ENCODE measurements around the gene ZNF718. TPM values are rescaled to one million over a fixed set of nuclear protein-coding genes. Genes with fewer than 3 reads are reported as not detected.
"Not testable (repeated sequence)": the region's sequence is repeated elsewhere in the genome, so short reads cannot be mapped to it uniquely, and the experiment has no call there.

The ZNF718 gene
- total and polyA plus RNA-seq, 2 donors (not counting 1 experiment from before 2014, with no cell fraction given): 1.5 to 4.8 TPM

GRCh38 chr4:188091-188490 lies 63.8 kb downstream of the ZNF718 start:
- Histone ChIP-seq H3K27me3 (ENCODE audit: control insufficient read depth, insufficient read depth, low read length) (no peaks in the 10 kb centered on the region), H3K27ac (ENCODE audit: insufficient read depth, low read length) (no peak overlapping the region), H3K9me3 (ENCODE audit: control insufficient read depth, insufficient read depth, low read depth, low read length) (no peaks in the 10 kb centered on the region), H3K9ac (ENCODE audit: insufficient read depth, low read length) (no peak overlapping the region), H4K20me1 (ENCODE audit: control insufficient read depth, extremely low read depth, insufficient read depth, low read length) (no peaks in the 10 kb centered on the region), H3K4me2 (ENCODE audit: extremely low read depth, insufficient read depth, low read length) (no peak overlapping the region), H3K36me3 (ENCODE audit: control insufficient read depth, insufficient read depth, low read length) (no peaks in the 10 kb centered on the region), H3K79me2 (ENCODE audit: control insufficient read depth, insufficient read depth, low read length) (no peaks in the 10 kb centered on the region), H3K4me3 (replicated peaks in 1 of 4; ENCODE audit: control extremely low read depth in 1 of 4, insufficient read depth in 1 of 4, low read depth in 3 of 4, low read length in 4 of 4) (no peak overlapping the region), H3K4me1 (ENCODE audit: control insufficient read depth, extremely low read depth, insufficient read depth, low read length) (no peaks in the 10 kb centered on the region), H2AFZ (ENCODE audit: low read length) (no peak overlapping the region)
- no peak for DNase-seq (ENCODE audit: low read depth in 2 of 2)
- no peak for TF ChIP-seq EZH2 (IDR thresholded peaks at IDR 0.05; ENCODE audit: low read length, missing control alignments)
- no peak for TF ChIP-seq CTCF (conservative IDR thresholded peaks at IDR 0.05 in 1 of 2, IDR thresholded peaks at IDR 0.05 in 1 of 2; ENCODE audit: low read depth in 1 of 2, low read length in 2 of 2)

DNA sequence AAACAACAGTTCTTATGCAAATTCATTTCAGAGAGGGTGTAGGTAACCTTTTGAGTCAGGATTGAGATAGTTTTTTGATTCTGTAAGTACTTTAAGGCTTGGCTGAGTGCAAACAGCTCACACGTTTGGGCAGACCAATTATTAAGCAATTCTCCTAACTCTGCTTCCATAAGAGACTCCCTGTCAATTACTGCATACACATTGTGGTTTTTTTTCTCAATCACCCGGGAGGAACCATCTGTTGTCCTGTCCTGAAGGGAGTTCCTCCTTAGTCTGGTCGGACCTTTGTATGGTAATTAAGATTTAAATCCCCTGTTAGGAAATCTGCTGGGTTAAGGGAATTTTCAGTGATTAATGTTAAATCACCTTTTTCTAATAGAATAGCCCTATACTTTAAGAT lies 70.9 kb downstream of the ZNF718 start:
- not testable (repeated sequence) for H3K4me1 ChIP-seq (ENCODE audit: control insufficient read depth, extremely low read depth, insufficient read depth, low read length); H3K9ac ChIP-seq (ENCODE audit: insufficient read depth, low read length); H3K4me2 ChIP-seq (ENCODE audit: extremely low read depth, insufficient read depth, low read length); H2AFZ ChIP-seq (ENCODE audit: low read length); DNase-seq (ENCODE audit: low read depth in 2 of 2); H4K20me1 ChIP-seq (ENCODE audit: control insufficient read depth, extremely low read depth, insufficient read depth, low read length); H3K79me2 ChIP-seq (ENCODE audit: control insufficient read depth, insufficient read depth, low read length); H3K9me3 ChIP-seq (ENCODE audit: control insufficient read depth, insufficient read depth, low read depth, low read length); H3K27me3 ChIP-seq (ENCODE audit: control insufficient read depth, insufficient read depth, low read length); H3K4me3 ChIP-seq (replicated peaks in 1 of 4; ENCODE audit: control extremely low read depth in 1 of 4, insufficient read depth in 1 of 4, low read depth in 3 of 4, low read length in 4 of 4); H3K36me3 ChIP-seq (ENCODE audit: control insufficient read depth, insufficient read depth, low read length); H3K27ac ChIP-seq (ENCODE audit: insufficient read depth, low read length)

GRCh38 chr4:200936-201335 lies 76.6 kb downstream of the ZNF718 start:
- H3K36me3 ChIP-seq (ENCODE audit: control insufficient read depth, insufficient read depth, low read length): no peaks in the 10 kb centered on the region
- no peak overlapping the region for H3K9ac ChIP-seq (ENCODE audit: insufficient read depth, low read length)
- TF ChIP-seq EZH2 (IDR thresholded peaks at IDR 0.05; ENCODE audit: low read length, missing control alignments) (no peak), CTCF (conservative IDR thresholded peaks at IDR 0.05 in 1 of 2, IDR thresholded peaks at IDR 0.05 in 1 of 2; ENCODE audit: low read depth in 1 of 2, low read length in 2 of 2) (no peak)
- no peak overlapping the region for H3K4me3 ChIP-seq (replicated peaks in 1 of 4; ENCODE audit: control extremely low read depth in 1 of 4, insufficient read depth in 1 of 4, low read depth in 3 of 4, low read length in 4 of 4)
- no peak overlapping the region for H2AFZ ChIP-seq (ENCODE audit: low read length)
- no peaks in the 10 kb centered on the region for H3K27me3 ChIP-seq (ENCODE audit: control insufficient read depth, insufficient read depth, low read length)
- no peaks in the 10 kb centered on the region for H3K9me3 ChIP-seq (ENCODE audit: control insufficient read depth, insufficient read depth, low read depth, low read length)
- H3K4me2 ChIP-seq (ENCODE audit: extremely low read depth, insufficient read depth, low read length): no peak overlapping the region
- DNase-seq (ENCODE audit: low read depth in 2 of 2): no peak
- H4K20me1 ChIP-seq (ENCODE audit: control insufficient read depth, extremely low read depth, insufficient read depth, low read length): no peaks in the 10 kb centered on the region
- no peaks in the 10 kb centered on the region for H3K79me2 ChIP-seq (ENCODE audit: control insufficient read depth, insufficient read depth, low read length)
- no peak overlapping the region for H3K27ac ChIP-seq (ENCODE audit: insufficient read depth, low read length)
- H3K4me1 ChIP-seq (ENCODE audit: control insufficient read depth, extremely low read depth, insufficient read depth, low read length): no peaks in the 10 kb centered on the region

DNA sequence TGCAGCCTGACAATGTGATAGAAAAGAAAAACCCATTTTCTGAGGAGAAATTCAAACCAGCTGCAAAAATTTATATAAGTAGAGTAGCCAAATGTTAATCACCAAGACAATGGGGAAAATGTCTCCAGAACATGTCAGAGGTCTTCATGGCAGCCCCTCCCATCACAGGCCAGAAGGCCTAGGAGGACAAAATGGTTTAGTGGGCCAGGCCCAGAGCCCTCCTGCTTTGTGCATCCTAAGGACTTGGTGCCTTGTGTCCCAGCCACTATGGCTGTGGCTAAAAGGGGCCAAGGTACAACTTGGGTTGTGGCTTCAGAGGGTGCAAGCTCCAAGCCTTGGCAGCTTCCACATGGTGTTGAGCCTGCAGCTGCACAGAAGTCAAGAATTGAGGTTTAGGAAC lies 78.5 kb downstream of the ZNF718 start:
- not testable (repeated sequence) for H3K4me1 ChIP-seq (ENCODE audit: control insufficient read depth, extremely low read depth, insufficient read depth, low read length); H3K27ac ChIP-seq (ENCODE audit: insufficient read depth, low read length); H3K27me3 ChIP-seq (ENCODE audit: control insufficient read depth, insufficient read depth, low read length); H4K20me1 ChIP-seq (ENCODE audit: control insufficient read depth, extremely low read depth, insufficient read depth, low read length); DNase-seq (ENCODE audit: low read depth in 2 of 2); H2AFZ ChIP-seq (ENCODE audit: low read length); H3K79me2 ChIP-seq (ENCODE audit: control insufficient read depth, insufficient read depth, low read length); H3K4me3 ChIP-seq (replicated peaks in 1 of 4; ENCODE audit: control extremely low read depth in 1 of 4, insufficient read depth in 1 of 4, low read depth in 3 of 4, low read length in 4 of 4); H3K4me2 ChIP-seq (ENCODE audit: extremely low read depth, insufficient read depth, low read length); H3K9me3 ChIP-seq (ENCODE audit: control insufficient read depth, insufficient read depth, low read depth, low read length); H3K36me3 ChIP-seq (ENCODE audit: control insufficient read depth, insufficient read depth, low read length); H3K9ac ChIP-seq (ENCODE audit: insufficient read depth, low read length)

Data from fibroblast of lung (primary cell).